22Rv1 (cell line): ENCODE data around the gene BICRA.

ENCODE experiments used
- H3K27ac ChIP-seq: fragments of 450-650 bp; 2 replicates; pipeline ENCODE4 v1.5.1; 2017
- CTCF ChIP-seq: fragments of 450-650 bp; IDR thresholded peaks from 2 replicates; pipeline ENCODE4 v1.5.1; 2017; ENCODE audit warnings: mild to moderate bottlenecking
- ZFX ChIP-seq: fragments of 450-650 bp; IDR thresholded peaks from 2 replicates; pipeline ENCODE4 v1.6.1; 2017; ENCODE audit warnings: antibody characterized with exemption, borderline replicate concordance

The BICRA gene

GRCh38 chr19:47603706-47604565 is 5.0 kb upstream of the BICRA start:
- no peak for TF ChIP-seq ZFX
- TF ChIP-seq CTCF, result no peak
- no peak overlapping the region for H3K27ac ChIP-seq

GRCh38 chr19:47607564-47608073 is 1.3 kb upstream of the BICRA start:
- peak overlapping the region; percentile 91 for H3K27ac ChIP-seq
- TF ChIP-seq ZFX (no peak), CTCF (no peak)

- no peak for TF ChIP-seq ZFX
- TF ChIP-seq CTCF, result peak; percentile 32
- H3K27ac ChIP-seq, result peak overlapping the region; percentile 91
These were observed 638 bp upstream of the BICRA start for GRCh38 chr19:47608074-47608918.

- peak overlapping the region; percentile 91 for H3K27ac ChIP-seq
- no peak for TF ChIP-seq CTCF
- TF ChIP-seq ZFX, result no peak
These were observed 1.3 kb downstream of the BICRA start for GRCh38 chr19:47609906-47610894.

- TF ChIP-seq CTCF (no peak), ZFX (no peak)
- peak overlapping the region; percentile 91 for H3K27ac ChIP-seq
These were observed 2.0 kb downstream of the BICRA start for GRCh38 chr19:47610902-47611301.

GRCh38 chr19:47613165-47614020 is 4.5 kb downstream of the BICRA start:
- TF ChIP-seq CTCF (no peak), ZFX (no peak)
- H3K27ac ChIP-seq, result no peak overlapping the region
